ENCODE measurements around the gene PLD4.
"Not testable (repeated sequence)": the region's sequence is repeated elsewhere in the genome, so short reads cannot be mapped to it uniquely, and the experiment has no call there.

PLD4 gene

GRCh38 chr14:104941508-104942365, 17.1 kb downstream of the PLD4 start:
- no peak for DNase-seq (ENCODE audit: low spot score)

- no peak for DNase-seq (ENCODE audit: low spot score)
Observed at GRCh38 chr14:104942586-104942985, 17.9 kb downstream of the PLD4 start.

- DNase-seq (ENCODE audit: low spot score): not testable (repeated sequence)
Observed at GRCh38 chr14:104943216-104944015, 18.7 kb downstream of the PLD4 start.

GRCh38 chr14:104944016-104944308, 19.3 kb downstream of the PLD4 start:
- DNase-seq (ENCODE audit: low spot score): not testable (repeated sequence)

GRCh38 chr14:104944436-104945205, 19.9 kb downstream of the PLD4 start:
- not testable (repeated sequence) for DNase-seq (ENCODE audit: low spot score)

GRCh38 chr14:104945266-104945665, 20.6 kb downstream of the PLD4 start:
- not testable (repeated sequence) for DNase-seq (ENCODE audit: low spot score)

DNA sequence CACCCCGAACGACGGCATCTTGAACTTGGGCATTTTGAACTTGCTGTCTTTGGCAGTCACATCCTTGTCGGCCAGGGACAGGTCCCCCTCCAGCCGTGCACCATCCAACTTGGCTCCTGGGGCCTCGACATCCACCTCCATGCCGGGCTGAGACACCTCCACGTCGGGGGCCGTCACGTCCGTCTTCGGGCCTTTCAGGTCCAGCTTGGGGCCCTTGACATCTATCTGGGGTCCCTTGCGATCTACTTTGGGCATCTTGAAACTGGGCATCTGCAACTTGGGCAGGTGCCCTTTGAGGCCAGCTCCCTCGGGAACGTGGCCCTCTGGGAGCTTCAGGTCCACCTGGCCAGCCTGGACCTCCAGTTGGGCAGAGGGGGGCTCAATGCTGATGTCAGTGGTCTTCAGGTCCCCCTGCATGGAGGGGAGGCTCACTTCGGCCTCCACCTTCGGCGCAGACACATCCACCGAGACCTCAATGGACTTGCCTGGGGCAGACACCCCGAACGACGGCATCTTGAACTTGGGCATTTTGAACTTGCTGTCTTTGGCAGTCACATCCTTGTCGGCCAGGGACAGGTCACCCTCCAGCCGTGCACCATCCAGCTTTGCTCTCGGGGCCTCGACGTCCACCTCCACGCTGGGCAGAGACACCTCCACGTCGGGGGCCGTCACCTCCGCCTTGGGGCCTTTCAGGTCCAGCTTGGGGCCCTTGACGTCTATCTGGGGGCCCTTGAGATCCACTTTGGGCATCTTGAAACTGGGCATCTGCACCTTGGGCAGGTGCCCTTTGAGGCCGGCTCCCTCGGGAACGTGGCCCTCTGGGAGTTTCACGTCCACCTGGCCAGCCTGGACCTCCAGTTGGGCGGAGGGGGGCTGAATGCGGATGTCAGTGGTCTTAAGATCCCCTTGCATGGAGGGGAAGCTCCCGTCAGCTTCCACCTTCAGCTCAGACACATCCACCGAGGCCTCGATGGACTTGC, 21.6 kb downstream of the PLD4 start:
- DNase-seq (ENCODE audit: low spot score): not testable (repeated sequence)

- DNase-seq (ENCODE audit: low spot score): not testable (repeated sequence)
Observed at GRCh38 chr14:104947201-104947600, 22.5 kb downstream of the PLD4 start.

DNA sequence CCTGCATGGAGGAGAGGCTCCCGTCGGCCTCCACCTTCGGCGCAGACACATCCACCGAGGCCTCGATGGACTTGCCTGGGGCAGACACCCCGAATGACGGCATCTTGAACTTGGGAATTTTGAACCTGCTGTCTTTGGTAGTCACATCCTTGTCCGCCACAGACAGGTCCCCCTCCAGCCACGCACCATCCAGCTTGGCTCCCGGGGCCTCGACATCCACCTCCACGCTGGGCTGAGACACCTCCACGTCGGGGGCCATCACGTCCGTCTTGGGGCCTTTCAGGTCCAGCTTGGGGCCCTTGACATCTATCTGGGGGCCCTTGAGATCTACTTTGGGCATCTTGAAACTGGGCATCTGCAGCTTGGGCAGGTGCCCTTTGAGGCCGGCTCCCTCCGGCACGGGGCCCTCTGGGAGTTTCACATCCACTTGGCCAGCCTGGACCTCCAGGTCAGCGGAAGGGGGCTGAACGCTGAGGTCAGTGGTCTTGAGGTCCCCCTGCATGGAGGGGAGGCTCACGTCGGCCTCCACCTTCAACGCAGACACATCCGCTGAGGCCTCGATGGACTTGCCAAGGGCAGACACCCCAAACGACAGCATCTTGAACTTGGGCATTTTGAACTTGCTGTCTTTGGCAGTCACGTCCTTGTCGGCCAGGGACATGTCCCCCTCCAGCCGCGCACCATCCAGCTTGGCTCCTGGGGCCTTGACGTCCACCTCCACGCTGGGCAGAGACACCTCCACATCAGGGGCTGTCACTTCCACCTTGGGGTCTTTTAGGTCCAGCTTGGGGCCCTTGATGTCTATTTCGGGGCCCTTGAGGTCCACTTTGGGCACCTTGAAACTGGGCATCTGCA, 23.4 kb downstream of the PLD4 start:
- not testable (repeated sequence) for DNase-seq (ENCODE audit: low spot score)

DNA sequence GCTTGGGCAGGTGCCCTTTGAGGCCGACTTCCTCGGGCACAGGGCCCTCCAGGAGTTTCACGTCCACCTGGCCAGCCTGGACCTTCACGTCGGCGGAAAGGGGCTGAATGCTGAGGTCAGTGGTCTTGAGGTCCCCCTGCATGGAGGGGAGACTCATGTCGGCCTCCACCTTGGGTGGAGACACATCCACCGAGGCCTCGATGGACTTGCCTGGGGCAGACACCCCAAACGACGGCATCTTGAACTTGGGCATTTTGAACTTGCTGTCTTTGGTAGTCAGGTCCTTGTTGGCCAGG, 24.0 kb downstream of the PLD4 start:
- no peak for DNase-seq (ENCODE audit: low spot score)

DNA sequence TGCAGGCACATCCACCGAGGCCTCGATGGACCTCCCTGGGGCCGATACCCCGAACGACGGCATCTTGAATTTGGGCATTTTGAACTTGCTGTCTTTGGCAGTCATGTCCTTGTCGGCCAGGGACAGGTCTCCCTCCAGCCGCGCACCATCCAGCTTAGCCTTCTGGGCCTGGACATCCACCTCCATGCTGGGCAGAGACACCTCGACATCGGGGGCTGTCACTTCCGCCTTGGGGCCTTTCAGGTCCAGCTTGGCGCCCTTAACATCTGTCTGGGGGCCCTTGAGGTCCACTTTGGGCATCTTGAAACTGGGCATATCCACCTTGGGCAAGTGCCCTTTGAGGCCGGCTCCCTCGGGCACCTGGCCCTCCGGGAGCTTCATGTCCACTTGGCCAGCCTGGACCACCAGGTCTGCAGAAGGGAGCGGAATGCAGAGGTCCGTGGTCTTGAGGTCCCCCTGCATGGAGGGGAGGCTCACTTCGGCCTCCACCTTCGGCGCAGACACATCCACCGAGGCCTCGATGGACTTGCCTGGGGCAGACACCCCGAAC, 24.8 kb downstream of the PLD4 start:
- not testable (repeated sequence) for DNase-seq (ENCODE audit: low spot score)

DNA sequence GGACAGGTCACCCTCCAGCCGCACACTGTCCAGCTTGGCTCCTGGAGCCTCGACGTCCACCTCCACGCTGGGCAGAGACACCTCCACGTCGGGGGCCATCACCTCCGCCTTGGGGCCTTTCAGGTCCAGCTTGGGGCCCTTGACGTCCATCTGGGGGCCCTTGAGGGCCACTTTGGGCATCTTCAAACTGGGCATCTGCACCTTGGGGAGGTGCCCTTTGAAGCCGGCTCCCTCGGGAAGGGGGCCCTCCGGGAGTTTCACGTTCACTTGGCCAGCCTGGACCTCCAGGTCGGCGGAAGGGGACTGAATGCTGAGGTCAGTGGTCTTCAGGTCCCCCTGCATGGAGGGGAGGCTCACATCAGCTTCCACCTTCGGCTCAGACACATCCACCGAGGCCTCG, 25.3 kb downstream of the PLD4 start:
- DNase-seq (ENCODE audit: low spot score): no peak

DNA sequence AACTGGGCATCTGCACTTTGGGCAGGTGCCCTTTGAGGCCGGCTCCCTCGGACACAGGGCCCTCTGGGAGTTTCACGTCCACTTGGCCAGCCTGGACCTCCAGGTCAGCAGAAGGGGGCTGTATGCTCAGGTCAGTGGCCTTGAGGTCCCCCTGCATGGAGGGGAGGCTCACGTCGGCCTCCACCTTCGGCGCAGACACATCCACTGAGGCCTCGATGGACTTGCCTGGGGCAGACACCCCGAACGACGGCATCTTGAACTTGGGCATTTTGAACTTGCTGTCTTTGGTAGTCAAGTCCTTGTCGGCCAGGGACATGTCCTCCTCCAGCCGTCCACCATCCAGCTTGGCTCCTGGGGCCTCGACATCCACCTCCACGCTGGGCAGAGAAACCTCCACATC, 26.0 kb downstream of the PLD4 start:
- not testable (repeated sequence) for DNase-seq (ENCODE audit: low spot score)

GRCh38 chr14:104951863-104952657, 27.4 kb downstream of the PLD4 start:
- DNase-seq (ENCODE audit: low spot score): not testable (repeated sequence)

- DNase-seq (ENCODE audit: low spot score): no peak
Observed at GRCh38 chr14:104953097-104953496, 28.4 kb downstream of the PLD4 start.

GRCh38 chr14:104953896-104954656, 29.4 kb downstream of the PLD4 start:
- DNase-seq (ENCODE audit: low spot score): no peak

GRCh38 chr14:104954746-104955395, 30.2 kb downstream of the PLD4 start:
- DNase-seq (ENCODE audit: low spot score): no peak

DNA sequence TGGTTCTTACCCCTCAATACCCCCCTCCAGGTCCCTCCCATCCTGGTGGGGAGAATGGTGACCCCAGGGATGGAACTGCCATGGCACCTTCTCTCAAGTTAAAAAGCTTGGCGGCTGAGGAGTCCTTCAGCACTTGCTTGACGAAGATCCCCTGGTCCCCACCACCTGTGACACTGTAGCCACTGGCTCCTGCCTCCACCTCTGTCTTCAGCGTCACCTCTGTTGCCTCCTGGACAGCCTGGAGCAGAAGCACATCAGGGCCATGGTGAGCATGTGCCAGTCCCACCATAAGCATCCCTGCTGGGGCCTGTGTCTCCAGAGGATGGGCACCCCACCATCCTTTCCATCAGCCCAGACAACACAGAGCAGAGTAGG, 30.7 kb downstream of the PLD4 start:
- DNase-seq (ENCODE audit: low spot score): no peak
